ENCODE measurements around the gene ANGPT4. TPM values are rescaled to one million over a fixed set of nuclear protein-coding genes. Genes with fewer than 3 reads are reported as not detected.

Gene ANGPT4
- total and polyA plus RNA-seq, 10 donors: 0.03 to 0.06 TPM; not detected in 8

- Histone ChIP-seq H3K36me3 (no peaks in the 10 kb centered on the region), H3K4me3 (no peak overlapping the region), H3K4me1 (peaks cover 0 to 8% (median 5%) of the 10 kb centered on the region in 6 donors), H3K9me3 (no peaks in the 10 kb centered on the region), H3K27ac (no peak overlapping the region), H3K27me3 (replicated peaks in 1 of 7) (peaks cover 0 to 57% (median 16%) of the 10 kb centered on the region in 7 donors)
- no peak for TF ChIP-seq POLR2AphosphoS5 (IDR thresholded peaks at IDR 0.05)
- TF ChIP-seq, protein P1, sequence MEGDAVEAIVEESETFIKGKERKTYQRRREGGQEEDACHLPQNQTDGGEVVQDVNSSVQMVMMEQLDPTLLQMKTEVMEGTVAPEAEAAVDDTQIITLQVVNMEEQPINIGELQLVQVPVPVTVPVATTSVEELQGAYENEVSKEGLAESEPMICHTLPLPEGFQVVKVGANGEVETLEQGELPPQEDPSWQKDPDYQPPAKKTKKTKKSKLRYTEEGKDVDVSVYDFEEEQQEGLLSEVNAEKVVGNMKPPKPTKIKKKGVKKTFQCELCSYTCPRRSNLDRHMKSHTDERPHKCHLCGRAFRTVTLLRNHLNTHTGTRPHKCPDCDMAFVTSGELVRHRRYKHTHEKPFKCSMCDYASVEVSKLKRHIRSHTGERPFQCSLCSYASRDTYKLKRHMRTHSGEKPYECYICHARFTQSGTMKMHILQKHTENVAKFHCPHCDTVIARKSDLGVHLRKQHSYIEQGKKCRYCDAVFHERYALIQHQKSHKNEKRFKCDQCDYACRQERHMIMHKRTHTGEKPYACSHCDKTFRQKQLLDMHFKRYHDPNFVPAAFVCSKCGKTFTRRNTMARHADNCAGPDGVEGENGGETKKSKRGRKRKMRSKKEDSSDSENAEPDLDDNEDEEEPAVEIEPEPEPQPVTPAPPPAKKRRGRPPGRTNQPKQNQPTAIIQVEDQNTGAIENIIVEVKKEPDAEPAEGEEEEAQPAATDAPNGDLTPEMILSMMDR (IDR thresholded peaks at IDR 0.05 in 8 of 11, conservative IDR thresholded peaks at IDR 0.05 in 3 of 11): no peak
- TF ChIP-seq POLR2A (IDR thresholded peaks at IDR 0.05): no peak
- intact Hi-C loops (cut with DNase I; ENCODE audit: low total_unique reads): loop anchor here (10.0 kb wide), 1 partner anchor 263 kb away; no protein-coding TSS in a partner anchor
- peak; percentile 51 for DNase-seq
- 65 to 86% (median 72%) methylated on average over 8 of the region's 8 CpGs for WGBS, 5 donors
These were observed 36.2 kb upstream of the ANGPT4 start for GRCh38 chr20:952196-952795.

DNA sequence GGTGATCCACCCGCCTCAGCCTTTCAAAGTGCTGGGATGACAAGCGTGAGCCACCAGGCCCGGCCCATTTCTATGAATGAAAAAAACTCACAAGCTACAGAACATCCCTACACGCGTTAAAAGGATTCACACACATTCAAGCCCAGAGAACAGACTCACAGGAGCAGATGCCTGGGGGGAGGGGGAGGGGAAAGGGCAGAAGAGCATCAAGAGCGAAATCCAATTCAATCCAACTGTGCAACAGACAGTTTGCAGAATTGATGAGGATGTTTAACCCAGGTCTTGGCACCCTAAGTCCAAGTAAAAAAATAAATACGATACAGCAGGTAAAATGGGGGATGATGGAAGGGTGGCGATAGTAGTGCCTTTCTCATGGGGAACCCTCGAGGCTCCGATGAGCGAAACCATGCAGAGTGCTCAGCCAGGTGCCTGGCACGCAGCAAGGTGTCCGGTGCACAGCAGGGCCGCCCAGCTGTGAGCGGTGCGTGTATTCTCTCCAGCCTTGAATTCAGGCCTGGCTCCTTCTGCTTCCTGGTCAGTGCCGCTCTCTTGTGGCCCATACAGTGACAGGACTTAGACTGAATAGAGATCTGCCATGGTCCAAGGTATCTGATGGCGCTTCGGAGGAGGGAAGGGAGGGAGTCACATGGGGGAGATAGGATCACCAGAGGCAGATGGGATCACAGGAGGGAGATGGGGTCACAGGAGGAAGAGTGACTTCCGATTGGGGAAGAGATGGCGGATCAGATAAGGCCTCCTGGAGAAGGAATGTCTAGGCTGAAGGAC is 35.4 kb upstream of the ANGPT4 start:
- H3K9me3 ChIP-seq: no peaks in the 10 kb centered on the region
- TF ChIP-seq, protein P1 (IDR thresholded peaks at IDR 0.05 in 8 of 11, conservative IDR thresholded peaks at IDR 0.05 in 3 of 11): peak in 1 of 11 experiments; percentile 19
- TF ChIP-seq POLR2A (IDR thresholded peaks at IDR 0.05) (no peak), POLR2AphosphoS5 (IDR thresholded peaks at IDR 0.05) (no peak)
- intact Hi-C loops (cut with DNase I; ENCODE audit: low total_unique reads): loop anchor here (10.0 kb wide), 1 partner anchor 263 kb away; no protein-coding TSS in a partner anchor

GRCh38 chr20:949717-950116 is 33.6 kb upstream of the ANGPT4 start:
- 89 to 91% (median 90%) methylated on average over 7 of the region's 7 CpGs for WGBS, 5 donors
- H3K9me3 ChIP-seq: no peaks in the 10 kb centered on the region
- H3K4me3 ChIP-seq: no peak overlapping the region
- TF ChIP-seq POLR2AphosphoS5 (IDR thresholded peaks at IDR 0.05) (no peak), POLR2A (IDR thresholded peaks at IDR 0.05) (no peak)
- TF ChIP-seq, protein P1 (IDR thresholded peaks at IDR 0.05 in 8 of 11, conservative IDR thresholded peaks at IDR 0.05 in 3 of 11): no peak
- DNase-seq: peak; percentile 56
- intact Hi-C loops (cut with DNase I; ENCODE audit: low total_unique reads): loop anchor here (10.0 kb wide), 1 partner anchor 265 kb away; no protein-coding TSS in a partner anchor
- H3K4me1 ChIP-seq: no peaks in the 10 kb centered on the region
- H3K27me3 ChIP-seq (replicated peaks in 1 of 7): peaks cover 0 to 55% (median 6%) of the 10 kb centered on the region in 7 donors
- H3K27ac ChIP-seq: no peak overlapping the region
- no peaks in the 10 kb centered on the region for H3K36me3 ChIP-seq

More for the DNA sequence above, 35.4 kb upstream of the ANGPT4 start:
- Histone ChIP-seq H3K4me1 (peaks cover 0 to 7% (median 4%) of the 10 kb centered on the region in 6 donors), H3K27me3 (replicated peaks in 1 of 7) (peaks cover 0 to 57% (median 12%) of the 10 kb centered on the region in 7 donors), H3K36me3 (no peaks in the 10 kb centered on the region), H3K27ac (no peak overlapping the region), H3K4me3 (no peak overlapping the region)
- WGBS, 5 donors: 77 to 88% (median 81%) methylated on average over 21 of the region's 21 CpGs
- DNase-seq: peak; percentile 49

DNA sequence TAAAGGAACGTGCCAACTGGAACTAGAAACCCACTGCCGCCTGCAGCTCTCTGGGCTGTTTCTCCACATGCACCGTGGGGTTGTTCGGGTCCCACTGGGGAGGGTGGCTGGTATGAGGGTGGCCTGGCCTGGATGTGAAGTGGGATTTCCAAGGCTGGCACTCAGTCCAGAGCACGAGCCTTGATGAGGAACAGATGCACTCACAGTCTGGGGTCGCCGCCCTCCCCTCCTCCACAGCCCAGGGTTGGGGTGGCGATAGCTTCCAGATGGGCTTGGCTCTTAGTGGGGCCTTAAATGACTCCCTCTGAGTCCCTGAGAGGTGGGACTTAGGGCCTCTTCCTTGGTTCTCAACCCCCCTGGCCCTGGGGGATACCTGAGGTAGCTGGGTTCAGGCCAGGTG is 30.7 kb upstream of the ANGPT4 start:
- 80 to 93% (median 87%) methylated on average over 7 to 8 of the region's 8 CpGs for WGBS, 5 donors
- TF ChIP-seq POLR2AphosphoS5 (IDR thresholded peaks at IDR 0.05) (no peak), POLR2A (IDR thresholded peaks at IDR 0.05) (no peak)
- TF ChIP-seq, protein P1 (IDR thresholded peaks at IDR 0.05 in 8 of 11, conservative IDR thresholded peaks at IDR 0.05 in 3 of 11): no peak
- Histone ChIP-seq H3K4me1 (no peaks in the 10 kb centered on the region), H3K4me3 (no peak overlapping the region), H3K9me3 (no peaks in the 10 kb centered on the region), H3K27me3 (replicated peaks in 1 of 7) (peaks cover 0 to 28% (median 0%) of the 10 kb centered on the region in 7 donors), H3K36me3 (no peaks in the 10 kb centered on the region), H3K27ac (no peak overlapping the region)
- intact Hi-C loops (cut with DNase I; ENCODE audit: low total_unique reads): no loop called here
- no peak for DNase-seq

All from spleen (tissue), 11 donors.